Colonic mucosa (tissue), 4 donors: ENCODE data around the gene RUNX3. TPM values are rescaled to one million over a fixed set of nuclear protein-coding genes. Genes with fewer than 3 reads are reported as not detected.

Experiments
- DNase-seq: peaks from one replicate; pipeline ENCODE4 v3.0.0-alpha.2; 2020
- H3K27ac ChIP-seq: fragments of 200-600 bp; one replicate; pipeline ENCODE4 v1.8.0; 2021
- H3K27me3 ChIP-seq: fragments of 200-600 bp; one replicate; pipeline ENCODE4 v1.8.0; 2021
- H3K36me3 ChIP-seq: fragments of 200-600 bp; one replicate; pipeline ENCODE4 v1.8.0; 2021
- H3K4me1 ChIP-seq: fragments of 200-600 bp; one replicate; pipeline ENCODE4 v1.8.0; 2021; ENCODE audit warnings: mild to moderate bottlenecking
- H3K4me3 ChIP-seq: fragments of 200-600 bp; one replicate; pipeline ENCODE4 v1.8.0; 2021
- H3K9ac ChIP-seq, 2 donors: one replicate each; pipeline ENCODE4 v1.7.0; 2013; ENCODE audit warnings: control low read depth in 2 of 2, low read depth in 2 of 2, low read length in 2 of 2
- H3K9me3 ChIP-seq: fragments of 200-600 bp; one replicate; pipeline ENCODE4 v1.8.0; 2021
- CTCF ChIP-seq: fragments of 200-600 bp; IDR thresholded peaks from one replicate; pipeline ENCODE4 v1.8.0; 2022; ENCODE audit warnings: antibody characterized with exemption, mild to moderate bottlenecking
- intact Hi-C: fragments of 100-400 bp; cut with DNase I; formaldehyde crosslinking; loops from one replicate; pipeline ENCODE4 v1.14.1; 2022
- total RNA-seq, 2 donors: library from RNA; stranded (reverse); fragmentation: NEBNext Ultra II Directional in 1 of 2; extraction: Animal tissue kit (Norgen Biotek cat#: 25700) in 1 of 2; gene quantifications; one replicate each; pipeline ENCODE4 v1.2.1, GENCODE V29; 2021
- donor health status: healthy.
- donor health status: DM: no; HTN: no; CAD: no.
- donor health status: DM: no; HTN: no; CAD: no.

RUNX3 gene
- total RNA-seq, 2 donors from 2014 or later, result 1.6 to 3.2 TPM

GRCh38 chr1:24900486-24900849, 29.6 kb downstream of the RUNX3 start:
- H3K4me3 ChIP-seq, result no peak overlapping the region
- H3K9me3 ChIP-seq, result no peaks in the 10 kb centered on the region
- no peak for TF ChIP-seq CTCF
- no peak for DNase-seq
- no peak overlapping the region for H3K27ac ChIP-seq
- no peaks in the 10 kb centered on the region for H3K4me1 ChIP-seq
- no peak overlapping the region for H3K9ac ChIP-seq
- H3K27me3 ChIP-seq, result no peaks in the 10 kb centered on the region
- no peaks in the 10 kb centered on the region for H3K36me3 ChIP-seq
- intact Hi-C loops, result no loop called here

- no peaks in the 10 kb centered on the region for H3K9me3 ChIP-seq
- H3K4me1 ChIP-seq, result no peaks in the 10 kb centered on the region
- H3K27ac ChIP-seq, result no peak overlapping the region
- no peak overlapping the region for H3K9ac ChIP-seq
- no peaks in the 10 kb centered on the region for H3K27me3 ChIP-seq
- TF ChIP-seq CTCF, result no peak
- H3K36me3 ChIP-seq, result no peaks in the 10 kb centered on the region
- no peak overlapping the region for H3K4me3 ChIP-seq
- no peak for DNase-seq
- intact Hi-C loops, result loop anchor here (2.0 kb wide), 1 partner anchor 51 kb away; no protein-coding TSS in a partner anchor
Measured at GRCh38 chr1:24899581-24900485, 30.2 kb downstream of the RUNX3 start.

- DNase-seq, result no peak
- Histone ChIP-seq H3K36me3 (no peaks in the 10 kb centered on the region), H3K9me3 (no peaks in the 10 kb centered on the region), H3K27ac (no peak overlapping the region), H3K9ac (no peak overlapping the region), H3K27me3 (no peaks in the 10 kb centered on the region), H3K4me3 (no peak overlapping the region), H3K4me1 (no peaks in the 10 kb centered on the region)
- intact Hi-C loops, result loop anchor here (2.0 kb wide), 1 partner anchor 50 kb away; no protein-coding TSS in a partner anchor
- TF ChIP-seq CTCF, result no peak
Measured at GRCh38 chr1:24898909-24899439, 31.1 kb downstream of the RUNX3 start.

GRCh38 chr1:24898152-24898908, 31.7 kb downstream of the RUNX3 start:
- no peaks in the 10 kb centered on the region for H3K27me3 ChIP-seq
- intact Hi-C loops, result loop anchor here (2.0 kb wide), 1 partner anchor 50 kb away; no protein-coding TSS in a partner anchor
- peak; percentile 66 for DNase-seq
- no peaks in the 10 kb centered on the region for H3K9me3 ChIP-seq
- H3K27ac ChIP-seq, result no peak overlapping the region
- H3K4me1 ChIP-seq, result no peaks in the 10 kb centered on the region
- H3K9ac ChIP-seq, result peak overlapping the region in 1 of 2 donors; percentile 40
- peak; percentile 77 for TF ChIP-seq CTCF
- H3K36me3 ChIP-seq, result no peaks in the 10 kb centered on the region
- no peak overlapping the region for H3K4me3 ChIP-seq
